Fibroblast of skin of right quadriceps (primary cell): ENCODE data around the gene IRF6.
A peak's percentile ranks its signal among the peaks of the same experiment; 100 is the strongest.
"Not testable (repeated sequence)": the region's sequence is repeated elsewhere in the genome, so short reads cannot be mapped to it uniquely, and the experiment has no call there.

Experiments used
- DNase-seq: peaks from one replicate; pipeline ENCODE4 v3.0.0-alpha.2; 2013

The IRF6 gene

GRCh38 chr1:209822706-209823105 lies 16.8 kb upstream of the IRF6 start:
- no peak for DNase-seq

- DNase-seq: no peak
Measured at GRCh38 chr1:209820986-209821385, 15.0 kb upstream of the IRF6 start.

- DNase-seq: no peak
Measured at GRCh38 chr1:209819058-209819457, 13.1 kb upstream of the IRF6 start.

- DNase-seq: no peak
Measured at GRCh38 chr1:209817691-209818090, 11.7 kb upstream of the IRF6 start.

- no peak for DNase-seq
Measured at GRCh38 chr1:209816923-209817322, 11.0 kb upstream of the IRF6 start.

GRCh38 chr1:209815931-209816341 lies 10.0 kb upstream of the IRF6 start:
- no peak for DNase-seq

GRCh38 chr1:209815490-209815889 lies 9.5 kb upstream of the IRF6 start:
- no peak for DNase-seq

- no peak for DNase-seq
Measured at GRCh38 chr1:209813902-209814301, 8.0 kb upstream of the IRF6 start.

GRCh38 chr1:209810783-209811182 lies 4.8 kb upstream of the IRF6 start:
- DNase-seq: no peak

GRCh38 chr1:209809611-209810010 lies 3.7 kb upstream of the IRF6 start:
- DNase-seq: no peak

GRCh38 chr1:209808059-209808581 lies 2.2 kb upstream of the IRF6 start:
- DNase-seq: peak; percentile 92

GRCh38 chr1:209807509-209807908 lies 1.6 kb upstream of the IRF6 start:
- no peak for DNase-seq

GRCh38 chr1:209805341-209805781 lies 581 bp downstream of the IRF6 start:
- DNase-seq: no peak

- DNase-seq: no peak
Measured at GRCh38 chr1:209803568-209803967, 2.4 kb downstream of the IRF6 start.

- DNase-seq: no peak
Measured at GRCh38 chr1:209802780-209803152, 3.2 kb downstream of the IRF6 start.

- DNase-seq: no peak
Measured at GRCh38 chr1:209802117-209802779, 3.7 kb downstream of the IRF6 start.

- no peak for DNase-seq
Measured at GRCh38 chr1:209800984-209801834, 4.7 kb downstream of the IRF6 start.

GRCh38 chr1:209797978-209798639 lies 7.8 kb downstream of the IRF6 start:
- no peak for DNase-seq

GRCh38 chr1:209793711-209794110 lies 12.2 kb downstream of the IRF6 start:
- DNase-seq: not testable (repeated sequence)

- DNase-seq: no peak
Measured at GRCh38 chr1:209791920-209792319, 14.0 kb downstream of the IRF6 start.

- DNase-seq: no peak
Measured at GRCh38 chr1:209790286-209791193, 15.4 kb downstream of the IRF6 start.

GRCh38 chr1:209789245-209789644 lies 16.7 kb downstream of the IRF6 start:
- DNase-seq: no peak
